ENCODE data around the gene CTSL.

- TF ChIP-seq CTCF (IDR thresholded peaks at IDR 0.05) (no peak), RCOR1 (IDR thresholded peaks at IDR 0.05; ENCODE audit: low read depth, low read length) (no peak), CEBPB (IDR thresholded peaks at IDR 0.05) (no peak), RARB (CRISPR knock-in tag; IDR thresholded peaks at IDR 0.05) (peak; percentile 80; the same call in 1 of the 2 replicates), POLR2A (IDR thresholded peaks at IDR 0.05; ENCODE audit: low read length) (no peak), MAFK (IDR thresholded peaks at IDR 0.05; ENCODE audit: partially characterized antibody) (no peak)
These were observed 6.4 kb downstream of the CTSL start for GRCh38 chr9:87732344-87732743.
